PC-3 (cell line): ENCODE data around the gene POLR3GL.

Experiments
- EZH2 ChIP-seq: fragments of 300-600 bp; sonication (generic); IDR thresholded peaks from one replicate; pipeline ENCODE4 v1.6.1; 2017; ENCODE audit warnings: antibody characterized with exemption, mild to moderate bottlenecking, low read length; ENCODE audit not compliant: unreplicated experiment
- TF ChIP-seq, protein P1 (sequence below): fragments of 300-600 bp; sonication (generic); conservative IDR thresholded peaks from 2 replicates; pipeline ENCODE4 v1.5.1; 2017; ENCODE audit warnings: antibody characterized with exemption, low read depth, mild to moderate bottlenecking, low read length

DNA sequence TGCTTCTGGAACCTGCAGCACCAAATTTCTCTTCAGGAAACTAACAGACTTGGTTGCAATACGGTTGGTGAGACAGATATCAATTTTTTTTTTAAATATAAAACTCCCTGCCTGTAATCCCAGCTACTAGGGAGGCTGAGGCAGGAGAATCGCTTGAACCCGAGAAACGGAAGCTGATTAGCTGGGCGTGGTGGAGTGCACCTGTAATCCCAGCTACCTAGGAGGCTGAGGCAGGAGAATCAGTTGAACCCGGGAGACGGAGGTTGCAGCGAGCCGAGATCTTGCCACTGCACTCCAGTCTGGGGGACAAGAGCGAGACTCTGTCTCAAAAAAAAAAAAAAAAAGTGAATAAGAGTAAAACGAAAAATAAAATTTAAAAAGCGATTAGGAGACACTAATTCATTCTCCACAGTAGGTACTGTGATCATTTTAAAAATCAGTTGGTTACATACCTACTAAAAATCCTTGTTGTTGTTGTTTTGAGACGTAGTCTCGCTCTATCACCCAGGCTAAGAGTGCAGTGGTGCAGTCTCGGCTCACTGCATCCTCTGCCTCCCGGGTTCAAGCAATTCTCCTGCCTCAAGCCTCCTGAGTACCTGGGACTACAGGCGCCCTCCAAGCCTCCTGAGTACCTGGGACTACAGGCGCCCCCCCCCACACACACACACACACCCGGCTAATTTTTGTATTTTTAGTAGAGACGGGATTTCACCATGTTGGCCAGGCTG lies 36.4 kb upstream of the POLR3GL start:
- TF ChIP-seq, protein P1, sequence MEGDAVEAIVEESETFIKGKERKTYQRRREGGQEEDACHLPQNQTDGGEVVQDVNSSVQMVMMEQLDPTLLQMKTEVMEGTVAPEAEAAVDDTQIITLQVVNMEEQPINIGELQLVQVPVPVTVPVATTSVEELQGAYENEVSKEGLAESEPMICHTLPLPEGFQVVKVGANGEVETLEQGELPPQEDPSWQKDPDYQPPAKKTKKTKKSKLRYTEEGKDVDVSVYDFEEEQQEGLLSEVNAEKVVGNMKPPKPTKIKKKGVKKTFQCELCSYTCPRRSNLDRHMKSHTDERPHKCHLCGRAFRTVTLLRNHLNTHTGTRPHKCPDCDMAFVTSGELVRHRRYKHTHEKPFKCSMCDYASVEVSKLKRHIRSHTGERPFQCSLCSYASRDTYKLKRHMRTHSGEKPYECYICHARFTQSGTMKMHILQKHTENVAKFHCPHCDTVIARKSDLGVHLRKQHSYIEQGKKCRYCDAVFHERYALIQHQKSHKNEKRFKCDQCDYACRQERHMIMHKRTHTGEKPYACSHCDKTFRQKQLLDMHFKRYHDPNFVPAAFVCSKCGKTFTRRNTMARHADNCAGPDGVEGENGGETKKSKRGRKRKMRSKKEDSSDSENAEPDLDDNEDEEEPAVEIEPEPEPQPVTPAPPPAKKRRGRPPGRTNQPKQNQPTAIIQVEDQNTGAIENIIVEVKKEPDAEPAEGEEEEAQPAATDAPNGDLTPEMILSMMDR: no peak
- no peak for TF ChIP-seq EZH2
